HG02973 (cell line): ENCODE results near the gene ADORA1.

Experiments
- ATAC-seq: cut with Tn5 transposase; IDR thresholded peaks from one replicate; pipeline ENCODE4 v1.9.1; 2021; ENCODE audit warnings: moderate library complexity; ENCODE audit not compliant: unreplicated experiment

The ADORA1 gene

DNA sequence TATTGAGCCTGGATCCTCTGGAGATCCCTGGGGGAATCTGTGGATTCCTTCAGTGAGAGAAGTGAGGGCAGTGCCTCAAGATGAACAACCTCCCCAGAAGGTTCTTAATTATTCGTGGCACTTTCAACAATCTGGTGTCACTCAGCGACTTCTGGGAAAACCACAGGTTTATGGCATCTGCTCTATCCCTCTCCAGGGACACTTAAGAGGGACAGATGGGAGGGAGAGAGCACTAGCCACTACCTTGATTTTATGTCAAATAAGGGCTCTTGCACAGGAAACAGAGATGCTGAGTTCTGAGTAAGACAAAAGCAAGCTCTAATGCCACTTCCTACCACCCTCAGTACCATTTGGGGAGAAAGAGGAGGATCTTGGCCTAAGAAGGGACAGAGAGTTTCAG, 80.2 kb downstream of the ADORA1 start:
- no peak for ATAC-seq

- ATAC-seq: no peak
Observed at GRCh38 chr1:203208181-203208580, 80.7 kb downstream of the ADORA1 start.

DNA sequence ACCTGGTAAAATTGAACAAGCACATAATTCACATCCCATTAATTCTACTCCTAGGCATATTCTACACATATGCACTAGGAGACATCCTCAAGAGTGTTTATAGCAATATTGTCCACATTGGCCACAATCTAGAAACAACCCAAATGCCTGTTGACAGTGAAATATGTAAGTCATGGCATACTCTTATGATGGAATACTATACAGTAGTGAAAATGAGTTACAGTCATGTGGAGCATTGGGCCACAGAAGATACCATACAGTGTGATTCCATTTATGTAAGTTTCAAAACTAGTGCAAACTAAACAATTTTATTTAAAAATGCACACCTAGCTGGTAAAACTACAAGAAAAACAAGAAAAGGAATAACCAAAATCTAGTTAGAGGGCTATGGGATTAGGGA, 82.8 kb downstream of the ADORA1 start:
- no peak for ATAC-seq

GRCh38 chr1:203210988-203211387, 83.5 kb downstream of the ADORA1 start:
- ATAC-seq: no peak

- no peak for ATAC-seq
Observed at GRCh38 chr1:203211812-203212211, 84.3 kb downstream of the ADORA1 start.

DNA sequence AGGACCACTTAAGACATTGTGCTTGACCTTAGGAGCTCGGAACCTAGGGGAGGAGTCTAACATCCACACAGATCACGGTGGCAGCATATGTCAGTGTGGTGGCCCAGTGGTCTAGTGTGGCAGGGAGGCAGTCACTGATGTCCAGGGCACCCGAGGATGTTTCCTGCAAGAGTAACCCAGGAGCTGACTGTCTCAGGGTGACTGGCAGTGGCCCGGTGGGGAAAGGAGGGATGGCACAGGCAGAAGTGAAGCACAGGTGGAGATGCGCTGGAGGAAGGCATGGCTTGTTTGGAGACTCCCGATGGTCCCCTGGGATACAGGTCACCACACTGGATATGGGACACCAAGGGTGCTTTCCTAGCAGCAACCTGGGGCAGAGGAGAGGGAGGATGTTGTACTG, 85.6 kb downstream of the ADORA1 start:
- no peak for ATAC-seq

GRCh38 chr1:203214871-203215270, 87.3 kb downstream of the ADORA1 start:
- ATAC-seq: no peak

DNA sequence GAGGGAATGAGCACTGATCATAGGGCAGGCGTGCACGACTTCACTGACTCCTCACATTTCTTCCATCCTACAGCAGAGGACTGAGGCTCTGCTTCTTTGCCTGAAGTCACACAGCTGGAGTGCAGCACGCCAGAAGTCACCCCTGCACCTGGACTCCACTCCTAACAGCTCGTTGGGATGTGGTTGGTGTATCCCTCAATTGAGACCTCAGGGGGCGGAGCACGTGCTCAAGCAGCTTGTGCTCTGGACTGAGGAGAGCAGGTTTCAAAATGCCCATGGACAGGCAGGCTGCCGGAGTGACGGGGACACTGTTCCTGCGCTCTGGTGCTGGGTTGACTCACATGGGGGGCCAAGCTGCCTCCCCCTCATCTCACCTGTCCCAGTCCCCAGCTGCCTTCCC, 88.0 kb downstream of the ADORA1 start:
- no peak for ATAC-seq

DNA sequence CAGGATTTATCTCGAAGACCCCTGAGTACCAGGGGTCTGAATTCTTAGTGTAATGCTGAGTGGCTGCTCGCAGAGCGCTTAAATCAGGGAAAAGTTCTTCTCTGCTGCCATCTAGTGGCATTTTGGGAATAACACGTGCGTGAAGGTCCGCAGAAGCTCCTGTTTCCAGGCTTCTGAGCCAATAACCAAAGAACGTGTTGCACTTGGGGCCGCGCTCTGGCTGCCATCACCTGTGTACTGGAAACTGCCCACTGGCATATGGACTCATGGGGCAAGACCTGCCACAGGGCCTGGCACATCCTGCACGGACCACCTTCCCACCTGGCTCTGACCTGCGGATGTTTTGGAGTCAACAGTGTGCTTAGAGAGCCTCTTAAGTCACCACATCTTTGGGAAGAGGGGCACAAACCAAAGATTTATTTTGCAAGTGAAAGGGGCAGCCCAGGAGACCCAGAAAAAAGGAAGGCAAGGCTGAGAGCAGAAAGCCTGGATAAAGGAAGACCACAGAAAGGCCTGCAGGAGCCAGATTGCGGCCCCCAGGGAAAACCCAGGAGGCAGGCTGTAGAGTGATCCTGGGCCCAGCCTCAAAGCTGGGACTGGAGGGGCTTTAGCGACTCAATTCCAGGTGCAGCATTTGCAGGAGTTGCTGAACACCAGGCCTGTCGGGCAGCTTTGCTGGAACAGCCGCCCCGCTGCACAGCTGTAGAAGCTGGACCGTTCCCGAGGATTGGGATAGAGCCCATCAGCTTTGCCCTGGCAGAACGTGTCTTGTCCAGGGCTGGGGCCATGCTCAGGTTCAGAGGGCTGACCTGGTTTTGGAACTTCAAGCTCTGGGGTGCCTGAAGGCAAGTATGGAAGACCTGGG, 89.0 kb downstream of the ADORA1 start:
- no peak for ATAC-seq
